ENCODE measurements around the gene ACOT2.
"Not testable (repeated sequence)": the region's sequence is repeated elsewhere in the genome, so short reads cannot be mapped to it uniquely, and the experiment has no call there.

The ACOT2 gene

DNA sequence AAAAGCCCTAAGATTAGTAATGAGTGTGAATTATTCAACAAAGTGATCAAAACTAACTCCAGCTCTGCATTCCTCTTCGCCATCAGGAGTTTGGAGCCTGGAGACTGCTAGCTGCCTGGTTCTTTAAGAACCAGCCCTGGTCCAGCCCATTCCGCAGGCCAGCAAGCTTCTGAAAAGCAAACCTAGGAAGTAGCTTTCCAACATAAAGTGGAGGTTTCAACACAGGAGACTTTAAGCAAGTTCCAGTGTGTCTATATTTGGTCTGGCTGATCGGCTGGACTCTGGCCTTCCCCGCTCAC is 178 bp upstream of the ACOT2 start:
- H3K27me3 ChIP-seq (ENCODE audit: control insufficient read depth, insufficient read depth, low read length); H3K9me3 ChIP-seq (ENCODE audit: control insufficient read depth, insufficient read depth, low read length); H3K36me3 ChIP-seq (ENCODE audit: control insufficient read depth, insufficient read depth, low read length): not testable (repeated sequence)
- Histone ChIP-seq H3K4me3 (ENCODE audit: low read depth, low read length) (peak overlapping the region; percentile 68), H3K27ac (ENCODE audit: low read depth, low read length) (peak overlapping the region; percentile 52), H3K9ac (ENCODE audit: low read depth, low read length) (peak overlapping the region; percentile 74), H3K4me1 (ENCODE audit: control insufficient read depth, insufficient read depth, low read length) (peaks cover 11% of the 10 kb centered on the region)

DNA sequence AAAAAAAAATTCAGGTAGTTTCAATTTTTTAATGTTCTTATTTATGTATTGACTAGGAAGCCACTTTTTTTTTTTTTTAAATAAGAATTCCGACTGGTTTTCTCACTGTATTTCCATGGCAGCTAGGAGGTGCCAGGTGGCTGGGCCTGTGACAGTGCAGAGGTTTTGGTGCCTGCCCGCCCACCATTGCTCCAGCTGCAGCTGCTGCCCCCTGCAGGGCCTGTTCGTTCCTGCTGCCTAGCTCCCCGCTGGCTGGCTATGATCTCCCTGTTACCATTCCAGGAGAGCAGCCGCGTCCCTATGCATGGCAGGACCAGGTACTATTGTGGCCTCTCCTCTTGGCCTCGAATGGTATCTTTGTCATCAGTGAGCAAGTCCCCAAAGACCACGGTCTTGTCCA is 1.9 kb downstream of the ACOT2 start:
- peaks cover 11% of the 10 kb centered on the region for H3K4me1 ChIP-seq (ENCODE audit: control insufficient read depth, insufficient read depth, low read length)
- not testable (repeated sequence) for H3K4me3 ChIP-seq (ENCODE audit: low read depth, low read length); H3K36me3 ChIP-seq (ENCODE audit: control insufficient read depth, insufficient read depth, low read length); H3K27ac ChIP-seq (ENCODE audit: low read depth, low read length); H3K9ac ChIP-seq (ENCODE audit: low read depth, low read length); H3K9me3 ChIP-seq (ENCODE audit: control insufficient read depth, insufficient read depth, low read length); H3K27me3 ChIP-seq (ENCODE audit: control insufficient read depth, insufficient read depth, low read length)

DNA sequence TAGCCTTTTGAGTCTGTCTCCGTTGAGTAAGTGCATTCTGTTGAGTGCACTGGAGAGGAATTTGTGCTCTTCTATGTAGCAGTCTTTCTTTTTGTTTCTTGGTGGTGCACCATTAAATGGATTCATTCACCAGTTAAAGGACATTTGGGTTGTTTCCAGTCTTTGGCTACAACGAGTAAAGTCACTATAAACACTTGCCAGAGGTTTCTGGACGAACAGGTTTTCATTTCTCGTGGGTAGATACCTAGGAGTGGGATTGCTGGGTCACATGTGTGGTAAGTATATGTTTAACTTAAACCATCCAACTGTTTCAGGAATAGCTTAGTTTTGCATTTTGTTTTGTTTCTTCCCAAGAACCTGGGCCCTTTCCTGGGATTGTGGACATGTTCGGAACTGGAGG is 4.0 kb downstream of the ACOT2 start:
- H3K36me3 ChIP-seq (ENCODE audit: control insufficient read depth, insufficient read depth, low read length); H3K27ac ChIP-seq (ENCODE audit: low read depth, low read length); H3K9me3 ChIP-seq (ENCODE audit: control insufficient read depth, insufficient read depth, low read length); H3K9ac ChIP-seq (ENCODE audit: low read depth, low read length); H3K27me3 ChIP-seq (ENCODE audit: control insufficient read depth, insufficient read depth, low read length); H3K4me3 ChIP-seq (ENCODE audit: low read depth, low read length): not testable (repeated sequence)
- peaks cover 10% of the 10 kb centered on the region for H3K4me1 ChIP-seq (ENCODE audit: control insufficient read depth, insufficient read depth, low read length)

DNA sequence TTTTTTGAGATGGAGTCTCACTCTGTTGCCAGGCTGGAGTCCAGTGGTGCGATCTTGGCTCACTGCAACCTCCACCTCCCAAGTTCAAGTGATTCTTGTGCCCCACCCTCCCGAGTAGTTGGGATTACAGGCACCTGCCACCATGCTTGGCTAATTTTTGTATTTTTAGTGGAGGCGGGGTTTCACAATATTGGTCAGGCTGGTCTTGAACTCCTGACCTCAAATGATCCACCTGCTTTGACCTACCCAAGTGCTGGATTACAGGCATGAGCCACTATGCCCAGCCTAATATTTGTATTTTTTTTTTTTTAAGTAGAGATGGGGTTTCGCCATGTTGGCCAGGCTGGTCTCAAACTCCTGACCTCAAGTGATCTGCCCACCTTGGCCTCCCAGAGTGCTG is 4.7 kb downstream of the ACOT2 start:
- not testable (repeated sequence) for H3K9ac ChIP-seq (ENCODE audit: low read depth, low read length); H3K4me1 ChIP-seq (ENCODE audit: control insufficient read depth, insufficient read depth, low read length); H3K27ac ChIP-seq (ENCODE audit: low read depth, low read length); H3K4me3 ChIP-seq (ENCODE audit: low read depth, low read length); H3K36me3 ChIP-seq (ENCODE audit: control insufficient read depth, insufficient read depth, low read length); H3K27me3 ChIP-seq (ENCODE audit: control insufficient read depth, insufficient read depth, low read length); H3K9me3 ChIP-seq (ENCODE audit: control insufficient read depth, insufficient read depth, low read length)

DNA sequence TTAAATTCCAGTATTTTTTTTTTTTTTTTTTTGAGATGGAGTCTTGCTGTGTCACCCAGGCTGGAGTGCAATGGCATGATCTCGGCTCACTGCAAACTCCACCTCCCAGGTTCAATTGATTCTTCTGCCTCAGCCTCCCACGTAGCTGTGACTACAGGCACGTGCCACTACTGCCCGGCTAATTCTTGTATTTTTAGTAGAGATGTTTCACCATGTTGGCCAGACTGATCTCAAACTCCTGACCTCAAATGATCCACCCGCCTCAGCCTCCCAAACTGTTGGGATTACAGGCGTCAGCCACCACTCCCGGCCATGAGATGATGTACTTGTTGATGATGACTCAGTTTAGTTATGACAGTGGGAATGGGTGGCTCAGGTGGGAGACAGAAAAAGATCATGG is 5.2 kb downstream of the ACOT2 start:
- H3K4me3 ChIP-seq (ENCODE audit: low read depth, low read length); H3K9ac ChIP-seq (ENCODE audit: low read depth, low read length); H3K27me3 ChIP-seq (ENCODE audit: control insufficient read depth, insufficient read depth, low read length); H3K36me3 ChIP-seq (ENCODE audit: control insufficient read depth, insufficient read depth, low read length); H3K27ac ChIP-seq (ENCODE audit: low read depth, low read length); H3K9me3 ChIP-seq (ENCODE audit: control insufficient read depth, insufficient read depth, low read length); H3K4me1 ChIP-seq (ENCODE audit: control insufficient read depth, insufficient read depth, low read length): not testable (repeated sequence)

DNA sequence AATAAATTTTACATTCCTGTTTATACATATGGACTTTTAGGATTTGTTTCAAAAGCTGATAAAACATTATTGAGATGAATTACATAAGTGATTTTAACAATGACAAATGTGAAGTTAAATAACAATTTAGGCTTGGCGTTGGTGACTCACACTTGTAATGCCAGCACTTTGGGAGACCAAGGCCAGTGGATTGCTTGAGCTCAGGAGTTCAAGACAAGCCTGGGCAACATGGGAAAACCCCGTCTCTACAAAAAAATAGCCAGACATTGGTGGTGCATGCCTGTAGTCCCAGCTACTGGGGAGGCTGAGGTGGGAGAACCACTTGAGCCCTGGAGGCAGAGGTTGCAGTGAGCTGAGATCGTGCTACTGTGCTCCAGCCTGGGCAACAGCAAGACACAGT is 7.4 kb downstream of the ACOT2 start:
- Histone ChIP-seq H3K27ac (ENCODE audit: low read depth, low read length) (no peak overlapping the region), H3K9ac (ENCODE audit: low read depth, low read length) (no peak overlapping the region), H3K4me3 (ENCODE audit: low read depth, low read length) (no peak overlapping the region), H3K4me1 (ENCODE audit: control insufficient read depth, insufficient read depth, low read length) (no peaks in the 10 kb centered on the region), H3K36me3 (ENCODE audit: control insufficient read depth, insufficient read depth, low read length) (peaks cover 4% of the 10 kb centered on the region), H3K27me3 (ENCODE audit: control insufficient read depth, insufficient read depth, low read length) (no peaks in the 10 kb centered on the region), H3K9me3 (ENCODE audit: control insufficient read depth, insufficient read depth, low read length) (no peaks in the 10 kb centered on the region)

DNA sequence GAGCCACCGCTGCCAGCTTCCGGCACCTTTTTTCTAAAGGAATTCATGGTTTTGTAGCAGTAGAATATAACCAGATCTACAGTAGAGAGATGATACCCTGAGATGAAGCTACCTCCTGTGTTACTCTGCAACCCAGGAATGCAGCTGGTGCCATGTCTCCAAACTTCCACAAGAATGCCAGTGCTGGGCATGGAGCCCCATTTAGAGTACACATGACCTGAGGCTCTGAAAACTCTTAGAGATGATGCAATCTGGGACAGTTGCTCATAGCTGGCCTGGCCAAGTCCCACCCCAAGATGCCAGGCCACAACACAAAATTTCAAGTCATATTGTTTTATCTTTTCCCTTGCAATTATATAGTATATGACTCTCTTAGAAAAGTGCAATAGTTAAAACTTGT is 8.2 kb downstream of the ACOT2 start:
- H3K27me3 ChIP-seq (ENCODE audit: control insufficient read depth, insufficient read depth, low read length); H3K9ac ChIP-seq (ENCODE audit: low read depth, low read length); H3K9me3 ChIP-seq (ENCODE audit: control insufficient read depth, insufficient read depth, low read length); H3K36me3 ChIP-seq (ENCODE audit: control insufficient read depth, insufficient read depth, low read length); H3K4me1 ChIP-seq (ENCODE audit: control insufficient read depth, insufficient read depth, low read length); H3K27ac ChIP-seq (ENCODE audit: low read depth, low read length); H3K4me3 ChIP-seq (ENCODE audit: low read depth, low read length): not testable (repeated sequence)

DNA sequence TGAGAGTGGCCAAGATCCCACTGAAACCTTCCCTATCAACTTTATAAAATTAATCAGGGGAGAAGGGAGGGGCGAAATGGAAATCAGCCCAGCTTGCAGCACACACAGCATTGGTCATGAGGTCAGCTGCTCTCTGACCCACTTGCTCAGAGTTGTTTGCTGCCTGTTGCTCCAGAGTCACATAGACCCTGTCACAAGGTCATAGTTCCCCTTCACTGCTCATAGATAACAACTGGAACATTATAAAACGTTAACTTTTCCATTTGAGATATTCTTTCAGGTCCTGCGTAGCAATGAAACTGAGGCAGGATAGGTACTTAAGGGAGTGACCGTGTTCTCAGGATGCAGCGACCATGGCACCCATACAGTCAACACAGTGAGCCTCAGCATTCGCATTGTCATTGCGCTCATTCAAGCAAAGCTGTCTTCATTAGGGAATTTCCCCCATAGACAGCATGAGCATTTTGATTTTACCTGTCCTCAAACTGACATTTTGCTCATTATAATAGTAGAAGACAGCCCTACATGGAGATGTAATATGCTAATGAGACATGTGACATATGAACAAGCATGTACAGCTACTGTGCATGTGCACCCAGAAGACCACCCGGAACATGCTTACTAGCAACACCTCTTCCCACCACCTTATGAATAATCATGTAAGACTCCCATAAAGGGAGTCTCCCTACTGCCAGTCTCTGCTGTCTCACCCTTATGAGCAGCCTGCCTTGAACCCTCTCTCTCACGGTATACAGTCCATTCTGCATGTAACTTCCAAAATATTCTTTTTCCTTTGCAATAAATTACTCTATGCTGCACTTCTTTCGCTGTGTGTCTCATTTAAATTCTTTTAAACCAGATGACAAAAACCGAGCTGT is 13.3 kb downstream of the ACOT2 start:
- H3K4me3 ChIP-seq (ENCODE audit: low read depth, low read length); H3K27ac ChIP-seq (ENCODE audit: low read depth, low read length); H3K36me3 ChIP-seq (ENCODE audit: control insufficient read depth, insufficient read depth, low read length); H3K27me3 ChIP-seq (ENCODE audit: control insufficient read depth, insufficient read depth, low read length); H3K9me3 ChIP-seq (ENCODE audit: control insufficient read depth, insufficient read depth, low read length); H3K9ac ChIP-seq (ENCODE audit: low read depth, low read length); H3K4me1 ChIP-seq (ENCODE audit: control insufficient read depth, insufficient read depth, low read length): not testable (repeated sequence)

DNA sequence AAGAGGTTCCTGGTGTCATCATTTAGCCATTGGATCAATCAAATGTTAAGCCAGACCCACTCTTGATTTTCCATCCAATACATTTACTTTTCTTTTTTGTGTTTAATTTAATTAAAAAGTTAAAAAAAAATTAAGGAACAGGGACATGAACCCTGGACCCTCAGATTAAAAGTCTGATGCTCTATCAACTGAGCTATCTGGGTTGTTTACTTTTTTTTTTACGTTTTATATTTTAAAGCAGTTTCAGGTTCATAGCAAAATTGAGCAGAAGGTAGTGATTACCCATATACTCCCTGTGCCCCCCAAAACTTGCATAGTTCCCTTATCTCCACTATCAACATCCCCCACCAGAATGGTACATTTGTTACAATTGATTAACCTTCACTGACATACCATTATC is 19.7 kb downstream of the ACOT2 start:
- Histone ChIP-seq H3K9me3 (ENCODE audit: control insufficient read depth, insufficient read depth, low read length) (no peaks in the 10 kb centered on the region), H3K9ac (ENCODE audit: low read depth, low read length) (no peak overlapping the region), H3K4me3 (ENCODE audit: low read depth, low read length) (no peak overlapping the region), H3K27me3 (ENCODE audit: control insufficient read depth, insufficient read depth, low read length) (peaks cover 18% of the 10 kb centered on the region), H3K4me1 (ENCODE audit: control insufficient read depth, insufficient read depth, low read length) (no peaks in the 10 kb centered on the region), H3K27ac (ENCODE audit: low read depth, low read length) (no peak overlapping the region), H3K36me3 (ENCODE audit: control insufficient read depth, insufficient read depth, low read length) (no peaks in the 10 kb centered on the region)

DNA sequence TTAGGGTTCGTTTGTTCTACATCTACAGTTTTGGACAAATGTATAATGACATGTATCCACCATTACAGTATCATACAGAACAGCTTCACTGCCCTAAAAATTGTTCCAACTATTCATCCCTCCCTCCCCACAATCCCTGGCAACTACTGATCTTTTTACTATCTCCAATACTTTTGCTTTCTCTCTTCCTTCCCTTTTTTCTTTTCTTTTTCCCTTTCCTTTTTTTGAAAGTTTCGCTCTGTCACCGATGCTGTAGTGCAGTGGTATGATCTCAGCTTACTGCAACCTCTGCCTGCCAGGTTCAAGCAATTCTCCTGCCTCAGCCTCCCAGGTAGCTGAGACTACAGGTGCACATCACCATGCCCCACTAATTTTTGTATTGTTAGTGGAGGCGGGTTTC is 20.1 kb downstream of the ACOT2 start:
- H3K27me3 ChIP-seq (ENCODE audit: control insufficient read depth, insufficient read depth, low read length), result peaks cover 18% of the 10 kb centered on the region
- H3K9ac ChIP-seq (ENCODE audit: low read depth, low read length), result no peak overlapping the region

DNA sequence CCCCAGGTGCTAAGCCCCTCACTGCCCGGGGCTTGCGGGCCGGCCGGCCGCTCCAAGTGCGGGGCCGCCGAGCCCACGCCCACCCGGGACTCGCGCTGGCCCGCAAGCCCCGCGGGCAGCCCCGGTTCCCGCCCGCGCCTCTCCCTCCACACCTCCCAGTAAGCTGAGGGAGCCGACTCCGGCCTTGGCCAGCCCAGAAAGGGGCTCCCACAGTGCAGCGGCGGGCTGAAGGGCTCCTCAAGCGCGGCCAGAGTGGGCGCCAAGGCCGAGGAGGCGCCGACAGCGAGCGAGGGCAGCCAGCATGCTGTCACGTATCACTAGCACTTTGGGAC is 21.6 kb downstream of the ACOT2 start:
- H3K4me1 ChIP-seq (ENCODE audit: control insufficient read depth, insufficient read depth, low read length); H3K27ac ChIP-seq (ENCODE audit: low read depth, low read length); H3K4me3 ChIP-seq (ENCODE audit: low read depth, low read length); H3K9me3 ChIP-seq (ENCODE audit: control insufficient read depth, insufficient read depth, low read length); H3K9ac ChIP-seq (ENCODE audit: low read depth, low read length); H3K36me3 ChIP-seq (ENCODE audit: control insufficient read depth, insufficient read depth, low read length): not testable (repeated sequence)
- peaks cover 18% of the 10 kb centered on the region for H3K27me3 ChIP-seq (ENCODE audit: control insufficient read depth, insufficient read depth, low read length)

More for the DNA sequence above, 20.1 kb downstream of the ACOT2 start:
- Histone ChIP-seq H3K4me3 (ENCODE audit: low read depth, low read length) (no peak overlapping the region), H3K4me1 (ENCODE audit: control insufficient read depth, insufficient read depth, low read length) (no peaks in the 10 kb centered on the region), H3K9me3 (ENCODE audit: control insufficient read depth, insufficient read depth, low read length) (no peaks in the 10 kb centered on the region), H3K36me3 (ENCODE audit: control insufficient read depth, insufficient read depth, low read length) (no peaks in the 10 kb centered on the region), H3K27ac (ENCODE audit: low read depth, low read length) (no peak overlapping the region)
